Measurements from ENCODE around the gene KRT39. TPM values are rescaled to one million over a fixed set of nuclear protein-coding genes. Genes with fewer than 3 reads are reported as not detected.

Gene KRT39
- total and polyA plus RNA-seq, 2 of the 8 experiments (the other 6 are each of a cell fraction or from before 2014, with no cell fraction given), result not detected

GRCh38 chr17:41002814-41003213, 36.1 kb upstream of the KRT39 start (continued):
- TF ChIP-seq CTCF (IDR thresholded peaks at IDR 0.05; ENCODE audit: control extremely low read depth in 1 of 3, insufficient read depth in 1 of 3, low read depth in 1 of 3, low read length in 3 of 3) (no peak), JUND (IDR thresholded peaks at IDR 0.05; ENCODE audit: low read length) (no peak), PHF8 (conservative IDR thresholded peaks at IDR 0.05; ENCODE audit: low read depth, low read length) (no peak), E2F6 (IDR thresholded peaks at IDR 0.05) (no peak), EP300 (IDR thresholded peaks at IDR 0.05; ENCODE audit: borderline replicate concordance in 1 of 2, low read depth in 2 of 2, low read length in 2 of 2) (no peak)
